ENCODE measurements around the gene CAMSAP3.

Gene CAMSAP3

DNA sequence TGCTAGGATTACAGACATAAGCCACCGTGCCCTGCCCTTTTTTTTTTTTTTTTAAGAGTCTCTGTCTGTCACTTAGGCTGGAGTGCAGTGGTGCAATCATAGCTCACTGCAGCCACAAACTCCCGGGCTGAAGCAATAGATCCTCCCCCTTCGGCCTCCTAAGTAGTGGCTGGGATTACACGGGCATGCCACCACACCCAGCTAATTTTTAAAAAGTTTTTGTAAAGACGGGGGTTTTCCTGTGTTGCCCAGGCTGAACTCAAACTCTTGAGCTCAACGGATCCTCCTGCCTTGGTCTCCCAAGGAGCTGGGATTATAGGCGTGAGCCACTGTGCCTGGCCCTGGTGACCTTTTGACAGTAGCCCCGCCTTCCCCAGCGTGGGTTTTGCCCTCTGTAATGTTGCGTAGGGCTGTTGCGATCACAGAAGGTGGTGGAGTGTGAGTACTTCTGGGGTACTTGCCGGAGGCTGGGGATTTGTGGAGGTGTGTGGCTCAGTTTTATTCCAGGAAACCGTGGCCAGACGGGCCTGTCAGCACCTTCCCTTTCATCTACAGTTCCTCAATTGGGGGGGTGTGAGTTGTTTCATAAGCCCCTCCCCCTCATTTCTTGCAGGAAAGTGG lies 61.6 kb downstream of the CAMSAP3 start:
- DNase-seq = no peak

GRCh38 chr19:7658219-7658686 lies 62.6 kb downstream of the CAMSAP3 start:
- peak; percentile 22 to 65 (median 50) for DNase-seq

GRCh38 chr19:7661744-7662538 lies 66.3 kb downstream of the CAMSAP3 start:
- no peak for DNase-seq

GRCh38 chr19:7662657-7663056 lies 67.0 kb downstream of the CAMSAP3 start:
- no peak for DNase-seq

DNA sequence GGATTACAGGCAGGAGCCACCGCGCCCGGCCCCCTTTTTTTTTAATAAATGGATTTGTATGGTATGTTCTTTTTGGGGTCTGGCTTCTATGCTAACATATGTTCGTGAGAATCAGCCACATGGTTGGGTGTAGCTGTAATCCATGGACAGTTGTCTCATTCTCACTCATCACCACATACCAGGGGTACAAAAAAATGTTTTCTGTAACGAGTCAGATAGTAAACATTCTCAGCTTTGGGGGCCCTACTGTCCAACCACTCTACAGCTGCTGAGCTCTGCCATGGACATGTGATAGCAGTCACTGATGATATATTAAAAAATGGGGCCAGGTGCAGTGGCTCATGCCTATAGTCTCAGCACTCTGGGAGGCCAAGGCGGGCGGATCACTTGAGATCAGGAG lies 68.0 kb downstream of the CAMSAP3 start:
- no peak for DNase-seq

GRCh38 chr19:7665076-7665475 lies 69.4 kb downstream of the CAMSAP3 start:
- no peak for DNase-seq
